Measurements from ENCODE around the gene MAN2A1.
"Not testable (repeated sequence)": the region's sequence is repeated elsewhere in the genome, so short reads cannot be mapped to it uniquely, and the experiment has no call there.

Gene MAN2A1

DNA sequence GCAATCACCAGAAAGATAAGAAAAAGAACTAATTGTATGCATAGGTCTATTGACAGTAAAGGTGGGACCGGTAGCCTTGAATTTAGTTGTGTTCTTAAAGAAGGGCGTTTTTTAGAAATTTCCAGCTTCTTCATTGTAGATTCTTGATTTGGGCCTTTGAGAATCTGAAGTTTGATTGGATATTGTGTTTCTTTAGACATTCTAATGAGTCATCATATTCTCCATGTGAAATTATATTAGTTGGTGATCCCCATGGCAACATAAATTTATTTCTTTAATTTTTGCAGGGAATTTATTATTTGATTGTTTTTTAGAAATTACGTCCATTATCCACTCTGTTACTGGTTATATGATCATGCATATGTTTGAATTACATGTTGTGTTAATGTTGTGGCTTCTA, 63.6 kb downstream of the MAN2A1 start:
- DNase-seq, result no peak

DNA sequence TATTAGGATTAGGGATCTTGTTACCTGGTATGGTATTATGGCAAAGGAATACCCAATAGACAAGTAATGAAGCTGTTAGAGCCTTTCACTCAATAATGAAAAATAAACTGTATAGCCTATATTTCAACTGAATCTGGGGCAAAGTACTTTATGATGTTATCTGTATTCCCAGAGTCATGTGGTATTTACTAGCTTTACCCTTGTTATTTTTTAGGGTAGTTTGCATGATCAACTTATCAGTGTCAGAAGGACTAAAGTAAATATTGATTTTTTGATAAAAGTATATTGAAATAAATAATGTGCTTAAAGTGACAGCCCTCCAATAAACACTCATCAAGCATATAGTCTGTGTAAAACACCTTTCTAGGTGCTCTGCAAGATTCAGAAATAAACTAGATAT, 64.6 kb downstream of the MAN2A1 start:
- DNase-seq, result no peak

DNA sequence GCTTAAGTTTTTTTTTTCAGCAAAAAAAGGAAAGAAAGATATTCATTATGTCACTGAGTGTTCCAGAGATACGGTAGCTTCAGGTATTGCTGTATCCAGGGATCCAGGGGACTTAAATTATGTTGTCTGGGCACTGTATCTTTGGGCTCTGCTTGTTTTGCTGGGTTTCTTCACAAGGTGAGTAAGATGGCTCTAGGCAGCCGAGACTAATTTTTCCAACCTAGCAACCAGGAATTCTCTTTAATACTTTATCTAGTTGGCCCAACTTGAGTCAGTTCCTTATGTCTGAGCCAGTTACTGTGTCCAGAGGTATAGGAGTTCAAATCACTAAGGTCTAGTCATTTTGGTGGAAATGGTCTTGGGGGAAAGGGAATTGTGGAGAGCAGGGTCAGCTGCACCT, 66.0 kb downstream of the MAN2A1 start:
- DNase-seq, result no peak

DNA sequence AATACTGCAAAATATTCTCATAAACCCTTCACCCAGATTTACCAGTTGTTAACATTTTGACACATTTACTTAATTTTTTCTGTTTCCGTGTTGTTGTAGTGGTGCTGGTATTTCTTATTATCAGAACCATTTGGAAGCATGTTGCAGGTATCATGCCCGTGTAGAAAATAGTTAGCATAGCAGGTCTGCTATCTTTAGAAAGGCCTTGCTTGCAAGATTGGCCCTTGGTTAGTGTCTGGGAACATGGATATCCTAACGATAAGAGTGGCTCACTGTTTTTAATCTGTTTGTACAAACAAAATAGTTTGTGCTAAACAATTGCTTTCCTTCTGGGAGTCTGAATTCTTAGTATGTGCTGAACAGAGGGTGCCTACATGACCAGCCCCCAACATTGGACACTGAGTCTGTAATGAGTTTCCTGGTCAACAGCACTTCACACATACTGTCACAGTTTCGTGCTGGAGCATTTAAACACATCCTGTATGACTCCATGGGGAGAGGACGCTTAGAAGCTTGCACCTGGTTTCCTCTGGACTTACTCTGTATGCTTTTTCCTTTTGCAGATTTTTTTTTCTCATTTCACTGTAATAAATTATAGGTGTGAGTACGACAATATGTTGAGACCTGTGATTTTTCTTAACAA, 66.9 kb downstream of the MAN2A1 start:
- no peak for DNase-seq

DNA sequence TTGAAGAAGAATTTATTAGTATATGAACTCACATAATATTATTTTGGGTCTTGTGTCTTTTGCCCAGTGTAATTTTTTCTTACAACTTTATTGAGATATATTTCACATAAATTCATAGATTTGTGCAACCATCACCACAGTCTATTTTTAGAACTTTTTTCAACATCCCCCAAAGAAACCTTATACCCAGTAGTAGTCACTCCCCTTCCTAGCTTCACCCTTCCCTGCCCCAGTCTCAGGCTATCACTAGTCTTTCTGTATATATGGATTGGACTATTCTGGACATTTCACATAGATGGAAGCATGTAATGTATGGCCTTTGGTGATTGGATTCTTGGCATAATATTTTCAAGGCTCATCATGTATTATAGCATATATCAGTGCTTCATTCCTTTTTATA, 67.8 kb downstream of the MAN2A1 start:
- DNase-seq, result no peak

DNA sequence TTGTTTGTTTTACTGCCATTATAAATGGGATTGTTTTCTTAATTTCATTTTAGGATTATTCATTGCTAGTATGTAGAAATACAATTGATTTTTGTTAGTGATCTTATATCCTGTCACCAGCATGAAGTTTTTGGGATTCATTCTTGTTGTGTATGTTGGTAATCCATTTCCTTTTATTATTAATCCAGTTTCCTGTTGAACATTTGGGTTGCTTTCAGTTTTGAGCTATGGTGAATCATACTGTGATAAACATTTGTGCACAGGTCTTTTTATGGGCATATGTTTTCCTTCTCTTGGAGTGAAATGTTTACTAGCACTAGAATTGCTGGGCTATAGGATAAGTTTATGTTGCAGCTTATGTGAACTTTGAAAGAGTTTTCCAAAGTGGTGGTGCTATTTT, 69.6 kb downstream of the MAN2A1 start:
- no peak for DNase-seq

DNA sequence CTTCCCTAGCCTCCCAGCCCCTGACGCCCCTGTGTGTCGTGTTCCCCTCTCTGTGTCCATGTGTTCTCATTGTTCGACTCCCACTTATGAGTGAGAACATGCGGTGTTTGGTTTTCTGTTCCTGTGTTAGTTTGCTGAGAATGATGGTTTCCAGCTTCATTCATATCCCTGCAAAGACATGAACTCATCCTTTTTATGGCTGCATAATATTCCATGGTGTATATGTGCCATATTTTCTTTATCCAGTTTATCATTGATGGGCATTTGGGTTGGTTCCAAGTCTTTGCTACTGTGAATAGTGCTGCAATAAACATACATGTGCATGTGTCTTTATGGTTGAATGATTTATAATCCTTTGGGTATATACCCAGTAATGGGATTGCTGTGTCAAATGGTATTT, 70.4 kb downstream of the MAN2A1 start:
- DNase-seq, result not testable (repeated sequence)

DNA sequence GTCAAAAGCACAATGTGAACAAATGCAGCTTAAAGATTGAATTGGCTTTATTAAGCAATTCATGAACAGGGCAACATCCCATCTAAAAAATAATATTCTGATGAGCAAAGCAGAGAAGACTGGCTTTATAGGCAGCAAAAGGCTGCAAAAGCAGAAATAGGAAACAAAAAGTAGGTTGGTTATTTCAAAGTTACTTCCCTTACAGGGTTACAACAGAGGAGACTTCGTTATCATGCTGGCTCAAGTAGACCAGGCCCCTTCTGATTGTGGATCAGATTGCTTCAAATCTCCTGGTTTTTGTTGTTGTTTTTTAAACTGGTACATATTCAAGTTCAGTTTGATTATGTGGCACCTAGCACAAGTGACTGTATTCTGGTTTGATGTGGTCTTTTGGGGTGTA, 73.1 kb downstream of the MAN2A1 start:
- DNase-seq, result no peak

DNA sequence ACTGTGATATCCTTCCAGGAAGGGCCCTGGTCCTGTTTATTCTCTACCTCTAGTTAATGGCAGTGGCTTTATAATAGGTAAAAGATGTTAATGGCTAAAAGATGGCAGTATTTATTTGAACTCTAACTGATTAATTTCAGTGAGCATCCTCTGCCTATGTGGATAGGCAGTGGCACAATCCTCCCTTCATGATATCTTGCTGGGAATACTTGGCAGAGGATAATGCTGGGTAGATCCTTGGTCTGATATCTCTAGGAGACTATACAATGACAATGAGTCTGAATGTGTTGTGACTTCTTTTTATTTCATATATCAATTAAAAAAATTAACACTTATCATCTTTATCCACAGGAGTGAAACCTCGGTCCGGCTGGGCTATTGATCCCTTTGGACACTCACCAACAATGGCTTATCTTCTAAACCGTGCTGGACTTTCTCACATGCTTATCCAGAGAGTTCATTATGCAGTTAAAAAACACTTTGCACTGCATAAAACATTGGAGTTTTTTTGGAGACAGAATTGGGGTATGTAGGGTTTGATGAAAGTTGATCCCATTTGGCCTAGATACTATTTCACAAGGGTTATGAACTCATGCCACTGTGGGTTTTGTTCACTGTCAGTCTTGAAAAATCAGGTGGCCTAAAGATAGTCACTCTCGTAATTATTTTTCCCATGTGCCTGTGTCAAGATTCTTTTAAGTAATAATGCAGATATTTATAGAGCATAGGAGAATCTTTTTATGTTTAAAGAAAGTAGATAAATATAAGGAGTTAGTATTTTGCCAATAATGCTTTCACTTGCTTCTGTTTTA, 77.7 kb downstream of the MAN2A1 start:
- DNase-seq, result no peak

DNA sequence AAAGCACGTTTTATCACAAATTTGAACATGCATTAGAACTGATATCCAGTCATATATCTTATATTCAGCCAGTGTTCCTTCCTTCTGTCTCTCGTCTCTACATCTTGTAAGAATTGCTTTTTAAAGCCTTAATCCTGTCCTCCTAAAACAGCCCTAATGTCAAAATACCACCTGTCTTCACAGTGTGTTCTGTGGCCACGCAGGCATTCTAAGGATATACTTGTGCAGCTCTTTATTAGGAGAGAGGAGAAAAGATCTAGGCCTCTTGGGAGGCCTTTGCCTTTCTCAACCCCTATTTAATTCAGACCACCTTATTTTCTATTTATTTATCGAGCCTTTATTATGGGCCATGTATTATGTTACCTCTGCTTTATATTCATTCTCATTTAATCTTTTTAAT, 78.3 kb downstream of the MAN2A1 start:
- no peak for DNase-seq

DNA sequence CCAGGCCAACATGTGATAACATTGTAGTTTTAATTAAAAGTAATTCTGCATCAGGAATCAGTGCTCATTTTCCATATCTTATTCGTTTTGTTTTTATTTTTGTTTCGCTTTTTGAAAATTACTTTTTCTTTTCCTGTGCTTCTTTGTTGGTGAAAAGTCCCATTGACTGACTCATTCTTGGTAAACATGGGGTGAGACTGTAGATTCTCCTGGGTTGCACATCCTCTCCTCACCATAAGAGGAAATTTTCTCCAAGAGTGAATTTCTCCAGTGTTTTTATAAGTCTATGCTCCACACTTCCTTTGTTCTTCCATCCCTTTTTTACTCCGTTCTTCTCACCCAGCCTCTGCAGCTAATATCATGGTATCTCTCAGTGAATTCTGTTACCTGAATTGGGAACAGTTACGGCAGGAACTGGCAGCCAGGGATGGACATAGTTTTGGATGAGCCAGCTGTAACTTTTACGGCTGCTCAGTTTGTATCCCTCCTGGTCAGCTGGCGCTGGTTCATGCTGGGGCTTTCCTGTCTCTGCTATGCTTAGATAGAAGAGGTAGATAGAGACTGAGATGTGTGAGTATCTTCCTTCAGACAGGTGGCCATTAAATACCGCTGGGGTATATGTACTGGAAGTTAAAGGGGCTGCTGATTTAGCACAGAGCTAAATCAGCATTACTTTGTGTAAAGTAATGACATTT, 80.0 kb downstream of the MAN2A1 start:
- no peak for DNase-seq

DNA sequence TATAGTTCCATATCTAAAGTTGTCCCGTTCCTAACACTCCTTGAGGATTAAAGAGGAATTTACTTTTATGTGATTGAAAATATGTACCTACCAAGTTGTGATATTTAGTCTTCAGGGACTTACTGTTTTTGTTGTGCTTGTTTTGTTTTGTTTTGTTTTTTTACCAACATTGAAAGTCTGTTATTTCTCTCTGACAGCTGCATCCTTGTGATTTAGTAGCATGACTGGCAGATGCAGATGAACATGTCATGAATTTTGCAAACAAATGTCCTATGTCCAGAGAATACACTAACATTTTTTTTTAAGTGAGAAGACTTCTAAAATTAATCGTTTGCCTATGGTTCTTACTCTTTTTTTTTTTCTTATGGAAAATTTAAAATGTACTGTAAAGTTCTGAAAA, 85.4 kb downstream of the MAN2A1 start:
- DNase-seq, result no peak

DNA sequence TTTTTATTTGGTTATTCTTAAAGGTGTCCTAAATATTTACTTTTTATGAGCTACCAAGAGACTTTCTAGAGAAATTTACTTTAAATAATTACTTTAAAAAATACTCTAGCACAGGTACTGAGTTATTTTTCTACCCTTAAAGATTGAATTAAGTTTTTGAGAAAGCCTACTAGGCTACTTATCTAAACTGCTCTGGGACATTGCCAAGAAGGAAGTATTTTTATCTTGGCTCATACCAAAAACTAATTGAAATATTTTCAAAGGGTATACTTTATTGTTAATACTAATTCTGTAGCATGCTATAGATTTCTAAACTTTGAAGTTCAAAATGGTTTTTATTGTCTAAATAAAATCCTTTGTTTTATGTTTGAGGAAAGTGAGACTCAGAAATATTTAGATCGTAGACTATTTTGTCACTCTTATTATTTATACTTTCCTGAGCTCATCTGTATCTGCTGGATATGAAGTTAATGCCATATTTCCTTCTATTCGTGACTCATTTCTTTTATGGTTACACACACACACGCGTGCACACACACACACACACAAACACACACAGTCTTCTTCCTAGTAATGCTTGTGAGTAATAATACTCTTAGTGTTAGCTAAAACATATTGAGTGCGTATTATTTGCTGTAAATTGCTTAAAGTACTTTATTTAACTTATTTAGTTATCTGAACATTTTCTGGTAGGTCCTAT, 89.5 kb downstream of the MAN2A1 start:
- DNase-seq, result no peak

DNA sequence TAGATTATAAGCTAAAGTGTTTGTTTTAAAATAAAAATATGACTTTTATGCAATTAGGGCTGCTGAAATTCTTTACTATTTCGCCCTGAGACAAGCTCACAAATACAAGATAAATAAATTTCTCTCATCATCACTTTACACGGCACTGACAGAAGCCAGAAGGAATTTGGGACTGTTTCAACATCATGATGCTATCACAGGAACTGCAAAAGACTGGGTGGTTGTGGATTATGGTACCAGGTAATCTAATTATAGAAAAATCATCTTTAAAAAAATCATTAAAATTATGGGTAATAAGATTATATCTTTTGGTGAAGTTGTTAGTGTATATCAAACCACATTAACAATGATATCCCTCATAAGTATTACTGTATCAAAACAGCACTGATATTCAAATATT, 95.0 kb downstream of the MAN2A1 start:
- DNase-seq, result no peak

DNA sequence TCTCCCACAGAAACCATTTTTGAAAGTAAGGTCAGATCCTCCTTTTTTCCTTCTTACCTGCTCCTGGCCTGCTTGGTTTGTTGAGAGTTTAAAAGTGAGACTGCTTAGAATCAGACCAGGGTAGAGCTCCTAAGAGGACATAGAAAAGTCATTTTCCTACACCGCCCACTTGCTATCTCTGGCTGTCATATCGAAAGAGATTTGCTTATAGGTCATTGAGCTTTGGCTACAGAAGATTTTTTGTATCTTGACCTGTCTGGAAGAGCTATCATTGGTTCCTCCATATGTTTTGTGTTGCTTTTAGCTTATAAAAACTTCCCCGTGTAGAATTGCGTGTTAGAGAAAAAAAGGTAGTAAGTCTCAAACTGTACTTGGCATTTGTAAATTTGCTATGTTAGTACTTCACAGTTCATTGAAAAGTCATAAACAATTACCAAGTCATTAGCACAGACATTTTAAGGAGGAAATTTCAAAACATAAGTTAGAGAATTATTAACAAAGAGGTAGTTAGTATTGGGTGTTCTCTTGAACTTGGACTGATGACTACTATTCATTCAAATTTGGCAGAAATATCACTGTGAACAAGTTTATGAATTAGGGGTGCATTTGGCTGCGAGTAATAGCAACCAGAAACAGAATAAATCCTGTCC, 96.6 kb downstream of the MAN2A1 start:
- no peak for DNase-seq

DNA sequence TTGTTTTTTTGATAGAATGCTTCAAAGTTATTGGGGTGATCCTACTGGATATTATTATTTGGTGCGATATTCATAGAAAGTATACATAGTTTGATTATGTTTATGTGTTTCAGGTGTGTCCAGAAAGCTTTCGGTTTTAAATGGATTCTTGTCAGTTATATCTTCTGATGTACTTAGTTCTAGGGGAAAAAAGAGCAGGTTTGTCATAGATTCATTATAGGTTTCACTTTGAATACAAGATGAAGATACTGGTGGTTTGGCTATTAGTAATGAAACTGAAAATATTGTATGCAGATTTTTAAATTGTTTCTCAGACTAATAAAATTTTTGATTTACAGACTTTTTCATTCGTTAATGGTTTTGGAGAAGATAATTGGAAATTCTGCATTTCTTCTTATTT, 98.9 kb downstream of the MAN2A1 start:
- no peak for DNase-seq

DNA sequence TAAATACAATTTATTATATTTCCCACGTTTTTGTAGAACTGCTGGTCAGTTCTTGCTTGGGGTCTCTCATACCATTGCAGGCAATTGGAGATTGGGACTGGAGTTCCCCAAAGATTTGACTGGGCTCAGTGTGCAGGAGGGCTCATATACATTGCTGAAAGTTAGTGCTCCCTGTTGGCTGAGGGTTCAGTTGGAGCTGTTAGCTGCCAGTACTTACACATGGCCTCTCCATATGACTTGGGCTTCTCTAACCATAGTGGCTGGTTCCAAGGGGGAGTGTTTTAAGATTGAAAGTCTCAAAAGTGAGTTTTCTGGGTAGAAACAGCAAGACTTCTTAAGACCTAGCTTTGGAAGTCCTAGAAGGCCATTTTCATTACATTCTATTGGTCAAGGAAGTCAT, 102.9 kb downstream of the MAN2A1 start:
- DNase-seq, result no peak

DNA sequence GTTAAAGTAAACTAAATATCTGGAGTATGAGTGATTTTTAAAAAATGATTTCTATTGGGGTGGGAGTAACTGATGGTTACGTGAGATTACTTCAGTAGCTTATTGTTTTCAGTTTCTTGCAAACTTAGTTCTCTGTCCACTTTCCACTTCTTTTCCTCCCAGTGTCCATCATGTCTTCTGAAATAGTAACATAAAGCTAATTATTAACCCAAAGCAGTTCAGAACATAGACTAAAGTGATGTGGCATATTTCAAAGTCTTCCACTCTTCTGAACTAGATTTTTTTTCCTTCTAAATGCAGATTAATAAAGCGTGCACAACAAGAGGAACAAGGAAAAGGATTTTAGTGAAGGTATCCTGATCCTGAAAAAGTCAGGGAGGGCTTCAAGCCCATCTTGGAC, 114.1 kb downstream of the MAN2A1 start:
- DNase-seq, result no peak

DNA sequence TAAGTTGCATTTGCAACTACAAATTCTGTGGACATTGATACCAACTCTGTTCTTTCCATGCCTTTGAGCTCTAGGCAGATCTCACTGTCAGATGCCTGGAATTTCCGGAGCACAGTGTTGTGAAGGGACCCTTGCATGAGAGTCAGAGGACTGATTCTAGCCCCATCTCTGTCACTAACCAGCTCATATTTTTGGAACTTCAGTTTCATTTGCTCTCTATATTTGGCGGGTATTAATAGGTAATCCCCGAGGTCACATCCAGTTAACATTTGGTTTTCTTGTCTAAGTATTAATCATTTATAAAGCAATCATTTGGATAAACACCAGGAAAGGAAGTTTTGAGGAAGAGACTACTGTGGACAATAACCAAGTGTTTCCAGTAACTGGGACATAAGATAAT, 115.7 kb downstream of the MAN2A1 start:
- no peak for DNase-seq

DNA sequence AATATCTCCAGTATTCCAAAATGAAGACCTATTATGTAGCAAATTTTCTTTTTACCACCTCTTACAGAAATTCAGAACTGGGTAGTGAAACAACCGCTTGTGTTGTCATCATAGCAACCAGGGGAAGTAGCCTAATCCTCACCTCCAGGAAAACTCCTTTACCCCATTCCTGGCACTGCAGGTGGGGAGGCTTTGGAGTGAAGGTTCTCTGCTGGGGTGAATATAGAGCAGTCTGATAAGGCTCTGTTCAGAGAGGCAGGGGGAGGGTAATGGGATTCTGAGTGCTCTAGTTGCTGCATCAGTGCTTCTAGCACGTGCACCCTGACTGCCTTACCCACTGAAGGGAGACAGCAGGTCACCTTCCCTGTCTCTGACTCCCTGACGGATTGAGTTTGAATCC, 116.2 kb downstream of the MAN2A1 start:
- DNase-seq, result no peak

DNA sequence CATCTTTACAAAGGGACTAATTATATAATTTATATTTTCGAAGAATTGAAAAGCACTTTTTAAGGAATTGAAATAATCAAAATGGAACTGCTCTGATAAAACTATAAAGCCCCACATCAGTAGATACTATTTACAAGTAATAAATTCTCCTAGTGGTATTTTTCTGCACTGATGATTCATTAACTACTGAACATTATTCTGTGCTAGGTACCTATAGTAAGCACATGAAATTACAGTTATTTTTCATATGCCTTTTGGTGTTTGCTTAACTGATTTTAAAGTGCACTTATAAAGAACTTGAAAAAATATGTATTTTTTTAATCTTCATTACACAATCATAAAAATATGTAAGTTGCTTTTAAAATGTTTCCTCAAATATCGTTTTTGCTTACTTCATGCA, 123.0 kb downstream of the MAN2A1 start:
- no peak for DNase-seq

DNA sequence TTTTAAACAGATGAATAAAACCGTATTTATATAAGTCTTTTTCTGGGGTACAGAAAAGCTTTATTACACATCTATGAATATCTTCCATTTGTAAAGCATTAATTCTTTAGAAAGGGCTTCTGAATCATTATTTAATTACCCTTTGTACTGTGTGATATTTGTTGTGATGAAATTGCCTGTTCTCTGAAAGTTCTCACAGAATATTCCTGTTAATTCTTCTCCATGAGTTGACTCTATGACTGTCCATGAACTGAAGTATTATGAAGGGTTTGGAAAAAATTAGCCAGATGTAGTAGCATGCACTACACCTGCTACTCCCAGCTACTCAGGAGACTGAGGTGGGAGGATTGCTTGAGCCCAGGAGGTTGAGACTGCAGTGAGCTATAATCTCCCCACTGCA, 127.0 kb downstream of the MAN2A1 start:
- DNase-seq, result no peak
